ENCODE results near the gene SVEP1. TPM values are rescaled to one million over a fixed set of nuclear protein-coding genes. Genes with fewer than 3 reads are reported as not detected.

SVEP1 gene
- total and polyA plus RNA-seq, 10 donors, result 0.98 to 44.9 (median 25.8) TPM

DNA sequence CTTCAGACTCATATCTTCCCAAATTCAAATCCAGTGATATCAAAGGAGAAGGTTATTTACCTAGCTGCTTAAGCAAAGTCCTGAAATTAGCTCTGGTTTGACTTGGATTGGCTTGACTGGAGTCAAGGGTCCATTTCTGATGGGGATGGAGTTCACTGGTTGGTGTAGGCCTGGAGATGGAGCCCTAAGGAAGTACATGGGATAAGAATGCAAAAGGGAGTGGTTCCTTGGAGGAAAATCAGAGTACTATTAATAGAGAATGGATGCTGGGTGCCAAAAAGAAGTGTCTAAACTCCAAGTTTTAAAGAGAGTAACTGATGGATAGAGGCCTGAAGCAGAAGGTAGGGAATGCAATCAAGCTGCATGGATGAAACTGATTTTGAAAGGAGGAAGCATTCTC is 255.7 kb downstream of the SVEP1 start:
- intact Hi-C loops (cut with DNase I; ENCODE audit: low total_unique reads), result no loop called here
- DNase-seq, result no peak
- H3K27me3 ChIP-seq (replicated peaks in 1 of 7), result no peaks in the 10 kb centered on the region
- no peaks in the 10 kb centered on the region for H3K4me1 ChIP-seq
- no peaks in the 10 kb centered on the region for H3K9me3 ChIP-seq
- no peaks in the 10 kb centered on the region for H3K36me3 ChIP-seq
- TF ChIP-seq POLR2A (IDR thresholded peaks at IDR 0.05) (no peak), POLR2AphosphoS5 (IDR thresholded peaks at IDR 0.05) (no peak)
- TF ChIP-seq, protein P1, sequence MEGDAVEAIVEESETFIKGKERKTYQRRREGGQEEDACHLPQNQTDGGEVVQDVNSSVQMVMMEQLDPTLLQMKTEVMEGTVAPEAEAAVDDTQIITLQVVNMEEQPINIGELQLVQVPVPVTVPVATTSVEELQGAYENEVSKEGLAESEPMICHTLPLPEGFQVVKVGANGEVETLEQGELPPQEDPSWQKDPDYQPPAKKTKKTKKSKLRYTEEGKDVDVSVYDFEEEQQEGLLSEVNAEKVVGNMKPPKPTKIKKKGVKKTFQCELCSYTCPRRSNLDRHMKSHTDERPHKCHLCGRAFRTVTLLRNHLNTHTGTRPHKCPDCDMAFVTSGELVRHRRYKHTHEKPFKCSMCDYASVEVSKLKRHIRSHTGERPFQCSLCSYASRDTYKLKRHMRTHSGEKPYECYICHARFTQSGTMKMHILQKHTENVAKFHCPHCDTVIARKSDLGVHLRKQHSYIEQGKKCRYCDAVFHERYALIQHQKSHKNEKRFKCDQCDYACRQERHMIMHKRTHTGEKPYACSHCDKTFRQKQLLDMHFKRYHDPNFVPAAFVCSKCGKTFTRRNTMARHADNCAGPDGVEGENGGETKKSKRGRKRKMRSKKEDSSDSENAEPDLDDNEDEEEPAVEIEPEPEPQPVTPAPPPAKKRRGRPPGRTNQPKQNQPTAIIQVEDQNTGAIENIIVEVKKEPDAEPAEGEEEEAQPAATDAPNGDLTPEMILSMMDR (IDR thresholded peaks at IDR 0.05 in 8 of 11, conservative IDR thresholded peaks at IDR 0.05 in 3 of 11), result no peak
- no peak overlapping the region for H3K4me3 ChIP-seq
- no peak overlapping the region for H3K27ac ChIP-seq

- H3K4me3 ChIP-seq, result no peak overlapping the region
- no peaks in the 10 kb centered on the region for H3K27me3 ChIP-seq (replicated peaks in 1 of 7)
- intact Hi-C loops (cut with DNase I; ENCODE audit: low total_unique reads), result no loop called here
- TF ChIP-seq, protein P1 (IDR thresholded peaks at IDR 0.05 in 8 of 11, conservative IDR thresholded peaks at IDR 0.05 in 3 of 11), result no peak
- TF ChIP-seq POLR2A (IDR thresholded peaks at IDR 0.05) (no peak), POLR2AphosphoS5 (IDR thresholded peaks at IDR 0.05) (no peak)
- whole genome bisulfite sequencing, 5 donors, result 47 to 76% (median 66%) methylated on average over 3 of the region's 3 CpGs
- peaks cover 0 to 26% (median 8%) of the 10 kb centered on the region in 6 donors for H3K4me1 ChIP-seq
- H3K9me3 ChIP-seq, result no peaks in the 10 kb centered on the region
- H3K36me3 ChIP-seq, result no peaks in the 10 kb centered on the region
- no peak overlapping the region for H3K27ac ChIP-seq
- DNase-seq, result no peak
Measured at GRCh38 chr9:110320651-110321445, 258.7 kb downstream of the SVEP1 start.

DNA sequence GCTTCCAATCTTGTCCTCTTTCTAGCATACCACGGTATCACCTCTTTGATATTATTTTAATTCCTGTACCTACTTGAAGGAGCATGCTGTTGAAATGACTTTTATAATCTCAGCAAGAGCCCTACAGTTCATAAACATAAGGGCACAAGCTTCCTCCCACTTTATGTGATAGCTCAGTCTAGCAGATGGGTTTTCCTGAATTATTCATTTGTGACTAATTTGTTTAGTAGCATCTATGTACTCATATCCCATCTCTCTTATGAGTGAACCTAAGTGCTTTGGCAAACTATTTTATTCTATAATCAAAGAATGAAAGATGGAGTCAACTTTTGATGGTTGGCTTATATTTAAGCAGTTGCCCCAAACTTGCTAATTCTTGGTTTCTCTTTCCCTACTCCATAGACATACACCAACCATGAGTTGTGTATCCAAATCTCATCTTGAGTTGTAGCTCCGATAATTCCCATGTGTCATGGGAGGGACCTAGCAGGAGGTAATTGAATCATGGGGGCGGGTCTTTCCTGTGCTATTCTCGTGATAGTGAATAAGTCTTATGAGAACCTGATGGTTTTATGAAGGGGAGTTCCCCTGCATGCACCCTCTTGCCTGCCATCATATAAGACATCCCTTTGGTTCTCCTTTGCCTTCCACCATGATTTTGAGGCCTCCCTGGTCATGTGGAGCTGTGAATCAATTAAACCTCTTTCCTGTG is 259.6 kb downstream of the SVEP1 start:
- Histone ChIP-seq H3K4me3 (no peak overlapping the region), H3K27me3 (replicated peaks in 1 of 7) (no peaks in the 10 kb centered on the region), H3K36me3 (no peaks in the 10 kb centered on the region), H3K27ac (no peak overlapping the region), H3K4me1 (peaks cover 0 to 29% (median 8%) of the 10 kb centered on the region in 6 donors), H3K9me3 (no peaks in the 10 kb centered on the region)
- WGBS, 5 donors, result 84 to 90% (median 88%) methylated on average over 4 of the region's 4 CpGs
- TF ChIP-seq POLR2A (IDR thresholded peaks at IDR 0.05) (no peak), POLR2AphosphoS5 (IDR thresholded peaks at IDR 0.05) (no peak)
- TF ChIP-seq, protein P1 (IDR thresholded peaks at IDR 0.05 in 8 of 11, conservative IDR thresholded peaks at IDR 0.05 in 3 of 11), result no peak
- no peak for DNase-seq
- intact Hi-C loops (cut with DNase I; ENCODE audit: low total_unique reads), result no loop called here

DNA sequence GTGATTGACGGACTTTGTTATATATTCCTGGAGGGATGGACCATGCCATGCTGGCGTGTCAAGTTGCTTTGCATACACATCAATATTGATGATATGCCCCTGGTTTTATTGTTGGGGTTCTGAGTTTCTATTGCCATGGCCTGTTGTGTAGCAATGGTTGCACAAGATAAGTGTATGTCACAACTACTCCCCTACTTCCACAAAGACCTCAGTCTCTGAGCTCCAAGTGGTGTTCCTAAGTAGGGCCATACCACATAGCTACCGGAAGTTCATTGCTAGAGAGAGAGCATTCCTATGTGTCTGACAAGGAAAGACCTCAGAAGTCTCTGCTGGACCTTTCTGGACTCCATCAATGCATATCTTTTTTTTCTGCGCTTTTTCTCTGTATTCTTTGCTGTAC is 261.6 kb downstream of the SVEP1 start:
- Histone ChIP-seq H3K27ac (peak overlapping the region in 6 of 8 donors; percentile 29 to 80 (median 64)), H3K9me3 (peaks cover 0 to 3% (median 1%) of the 10 kb centered on the region in 8 donors), H3K4me1 (peaks cover 0 to 29% (median 8%) of the 10 kb centered on the region in 6 donors), H3K4me3 (no peak overlapping the region), H3K36me3 (no peaks in the 10 kb centered on the region), H3K27me3 (replicated peaks in 1 of 7) (no peaks in the 10 kb centered on the region)
- DNase-seq, result no peak
- 74 to 96% (median 85%) methylated on average over 4 of the region's 4 CpGs for WGBS, 5 donors
- no peak for TF ChIP-seq POLR2A (IDR thresholded peaks at IDR 0.05)
- TF ChIP-seq, protein P1 (IDR thresholded peaks at IDR 0.05 in 8 of 11, conservative IDR thresholded peaks at IDR 0.05 in 3 of 11), result peak in 1 of 11 experiments; percentile 13
- no peak for TF ChIP-seq POLR2AphosphoS5 (IDR thresholded peaks at IDR 0.05)
- intact Hi-C loops (cut with DNase I; ENCODE audit: low total_unique reads), result no loop called here
